ENCODE data around the gene NRAP. TPM values are rescaled to one million over a fixed set of nuclear protein-coding genes. Genes with fewer than 3 reads are reported as not detected.
A peak's percentile ranks its signal among the peaks of the same experiment; 100 is the strongest.

The NRAP gene
- total RNA-seq, 1 experiment from 2014 or later = 0.02 TPM

DNA sequence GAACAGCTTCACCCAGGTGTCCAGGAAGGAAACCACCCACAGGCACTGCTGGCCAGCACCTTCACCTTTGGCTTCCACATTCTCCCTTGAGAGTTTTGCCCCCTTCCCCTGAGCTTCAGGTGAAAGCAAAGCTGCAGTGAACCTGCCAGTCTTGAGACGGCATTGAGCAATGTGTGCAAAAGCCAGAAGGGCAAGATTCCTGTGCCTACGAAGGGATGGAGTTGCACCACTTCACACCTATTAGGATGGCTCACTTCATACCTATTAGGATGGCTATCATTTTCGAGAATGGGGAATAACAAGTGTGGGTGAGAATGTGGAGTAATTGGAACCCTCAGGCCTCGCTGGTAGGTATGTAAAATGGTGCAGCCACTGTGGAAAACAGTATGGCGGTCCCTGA, 103.8 kb downstream of the NRAP start:
- DNase-seq (ENCODE audit: low spot score) = no peak

DNA sequence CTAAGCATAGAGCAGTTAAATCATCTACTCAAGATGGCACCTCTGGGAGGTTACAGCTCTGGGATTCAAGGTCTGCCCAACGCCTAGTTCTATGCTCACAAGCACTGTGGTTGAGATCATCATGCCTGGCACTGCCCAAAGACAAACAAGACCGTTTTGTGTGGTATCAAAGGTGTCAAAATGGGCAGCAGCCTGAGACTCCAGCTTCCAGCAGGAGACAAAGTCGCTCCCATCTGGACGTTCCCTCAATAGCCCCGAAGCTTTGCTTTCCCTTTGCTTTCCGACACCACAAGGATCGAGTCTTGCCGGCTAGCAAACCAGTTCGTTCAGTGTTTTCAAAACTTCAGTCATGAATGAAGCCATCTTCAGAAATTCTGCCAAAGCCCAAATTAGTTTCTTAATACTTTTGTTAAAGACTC, 105.9 kb downstream of the NRAP start:
- DNase-seq (ENCODE audit: low spot score) = no peak

DNA sequence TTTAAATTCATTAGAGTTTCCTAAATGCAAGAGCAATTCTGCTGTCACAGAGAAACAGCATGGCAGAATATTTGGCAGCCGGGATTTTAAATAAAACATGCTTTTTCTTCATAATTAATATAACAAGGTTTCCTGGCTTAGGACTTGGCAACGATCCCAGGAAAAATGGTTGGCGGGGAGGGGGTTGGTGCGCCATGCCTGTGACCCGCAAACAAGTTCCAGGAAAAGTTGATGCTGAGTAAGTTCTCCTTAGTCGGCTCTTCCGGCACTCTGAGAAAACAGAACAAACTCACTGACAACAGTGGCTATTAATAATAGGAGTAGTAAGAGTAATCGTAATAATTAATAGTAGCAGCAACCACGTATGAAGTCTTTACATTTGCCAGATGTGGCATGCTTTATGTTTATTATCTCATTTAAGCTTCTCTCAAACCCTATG, 106.4 kb downstream of the NRAP start:
- no peak for DNase-seq (ENCODE audit: low spot score)

DNA sequence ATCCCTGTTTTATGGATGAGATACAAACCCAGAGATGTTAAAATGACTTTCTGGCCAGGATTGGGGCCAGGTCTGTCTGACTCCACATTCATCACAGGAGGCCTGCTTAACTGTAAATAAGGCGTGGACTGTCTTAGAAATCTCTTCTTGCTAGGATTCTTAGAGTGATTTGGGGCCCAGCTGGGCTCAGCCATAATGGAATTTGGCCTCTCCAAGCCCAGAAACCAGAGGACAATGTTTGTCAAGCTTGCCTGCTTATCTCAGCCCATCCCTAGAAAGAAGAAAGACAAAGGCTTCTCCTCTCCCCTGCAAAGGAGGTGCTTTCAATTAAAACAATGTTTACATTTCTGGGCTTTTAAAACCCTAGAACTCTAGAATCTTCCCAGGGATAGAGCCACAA, 108.1 kb downstream of the NRAP start:
- no peak for DNase-seq (ENCODE audit: low spot score)

DNA sequence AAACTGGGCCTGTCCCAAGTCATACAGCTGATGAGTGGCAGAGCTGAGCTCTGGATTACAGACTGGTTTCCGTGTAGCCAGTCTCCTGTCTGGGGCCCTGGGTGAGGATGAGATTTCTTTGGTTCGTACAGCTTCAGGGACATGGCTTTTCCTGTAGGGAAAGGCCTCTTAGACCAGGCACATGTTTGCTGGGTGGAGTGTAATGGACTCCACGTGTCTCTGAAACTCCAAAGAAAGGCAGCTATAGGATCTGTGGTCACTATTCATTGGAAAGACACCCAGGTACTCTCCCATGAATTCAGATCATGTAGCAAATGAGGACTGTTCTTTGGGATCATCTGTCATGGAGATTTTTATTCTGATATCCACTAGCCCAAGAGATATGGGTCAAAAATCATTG, 108.6 kb downstream of the NRAP start:
- DNase-seq (ENCODE audit: low spot score) = no peak

DNA sequence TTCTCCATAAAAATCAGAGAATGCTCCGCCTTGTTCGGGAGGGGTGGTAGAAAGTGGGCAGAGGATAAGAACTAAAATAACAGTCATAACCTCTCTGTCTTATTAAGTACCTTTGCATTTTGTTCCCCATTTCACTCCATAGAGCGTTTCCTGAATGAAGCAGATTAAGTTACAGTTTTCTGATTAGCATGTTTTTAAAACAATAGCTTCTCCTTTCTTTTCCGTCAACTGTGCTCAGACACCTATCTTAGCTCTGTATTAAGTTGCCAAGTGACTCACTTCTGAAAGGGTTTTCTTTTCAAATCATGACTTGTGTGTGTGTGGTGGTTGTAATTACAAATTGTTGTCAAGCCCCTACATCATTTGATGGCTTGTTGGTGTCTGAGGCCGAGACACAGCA, 109.6 kb downstream of the NRAP start:
- DNase-seq (ENCODE audit: low spot score) = no peak

DNA sequence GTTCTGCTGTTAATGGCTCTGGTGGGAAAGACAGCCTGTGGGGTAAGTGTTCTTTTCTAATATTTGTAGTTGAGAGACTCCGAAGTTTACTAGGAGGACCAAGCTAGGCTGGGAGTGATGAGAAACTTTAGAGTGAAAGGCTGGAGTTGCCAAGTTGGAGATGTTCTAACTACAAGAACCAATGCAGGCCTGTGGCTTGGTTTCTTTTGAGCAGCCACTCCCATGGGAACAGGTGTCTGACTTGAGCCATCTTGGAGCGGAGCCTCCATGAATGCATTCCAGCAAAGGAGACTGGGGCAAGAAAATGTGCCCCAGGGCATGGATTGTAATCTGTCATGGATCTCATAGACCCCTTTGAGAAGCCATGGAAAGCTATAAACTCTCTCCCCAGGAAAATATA, 110.7 kb downstream of the NRAP start:
- DNase-seq (ENCODE audit: low spot score) = no peak

DNA sequence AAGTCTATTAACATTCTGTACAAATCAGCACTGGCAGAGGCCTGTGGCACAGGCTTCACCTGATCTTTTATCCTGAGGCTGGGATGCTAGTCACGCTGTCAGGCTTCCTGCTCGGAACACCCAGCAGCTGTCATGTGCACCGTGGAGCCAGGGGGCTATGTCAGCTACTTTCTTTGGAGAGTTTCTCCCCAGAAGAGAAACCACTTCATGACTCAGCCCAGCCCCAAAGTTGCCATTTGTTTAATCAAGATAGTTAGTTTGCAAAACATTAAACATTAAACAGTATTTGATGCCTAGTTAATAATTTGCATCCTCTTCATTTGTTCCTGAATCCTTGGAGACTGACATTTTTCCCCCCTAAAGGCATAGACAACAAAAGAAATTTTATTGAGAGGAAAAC, 111.1 kb downstream of the NRAP start, which contains the start of gene HABP2:
TSS of gene HABP2 (plus strand) at position 353 of the 400 bp plus-strand sequence. CDS start 69 bp downstream, outside the sequence.
- DNase-seq (ENCODE audit: low spot score) = no peak

DNA sequence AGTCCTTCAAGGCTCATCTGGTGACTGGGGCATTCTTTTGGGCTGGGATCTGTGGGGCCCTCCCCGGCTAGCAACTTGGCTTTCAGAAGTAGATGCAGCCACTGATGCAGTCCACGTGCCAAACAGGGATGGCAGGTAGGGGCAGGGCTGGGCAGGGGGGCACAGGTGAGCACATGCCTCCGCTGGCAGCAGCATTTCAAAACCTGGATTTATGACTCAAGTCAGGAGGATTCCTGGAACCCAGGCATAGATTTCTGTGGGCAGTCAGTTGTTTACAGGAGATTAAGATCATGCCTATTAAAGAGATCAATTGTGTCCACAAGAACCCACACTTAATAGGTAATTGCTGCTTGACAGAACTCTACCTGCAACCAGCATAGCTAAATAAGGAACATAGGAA, 111.8 kb downstream of the NRAP start:
- DNase-seq (ENCODE audit: low spot score) = no peak

DNA sequence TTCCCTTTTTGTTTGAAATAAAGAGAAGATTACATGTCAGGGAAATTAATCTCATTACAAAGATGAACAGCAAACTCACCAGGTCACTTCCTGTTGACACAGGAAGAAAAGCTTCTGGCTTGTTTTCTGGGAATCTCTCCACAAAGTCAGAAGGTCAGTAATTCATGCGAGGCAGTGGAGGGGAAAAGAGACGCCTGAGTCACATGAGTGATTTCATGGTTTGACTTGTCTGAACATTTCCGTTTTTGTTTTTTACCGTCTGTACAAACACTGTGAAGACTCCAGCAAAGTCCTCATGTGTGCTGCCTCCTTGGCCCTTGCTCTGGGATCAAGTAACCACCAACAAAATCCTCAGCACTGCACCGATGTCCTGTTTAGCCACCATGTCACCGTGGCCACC, 113.5 kb downstream of the NRAP start:
- no peak for DNase-seq (ENCODE audit: low spot score)

DNA sequence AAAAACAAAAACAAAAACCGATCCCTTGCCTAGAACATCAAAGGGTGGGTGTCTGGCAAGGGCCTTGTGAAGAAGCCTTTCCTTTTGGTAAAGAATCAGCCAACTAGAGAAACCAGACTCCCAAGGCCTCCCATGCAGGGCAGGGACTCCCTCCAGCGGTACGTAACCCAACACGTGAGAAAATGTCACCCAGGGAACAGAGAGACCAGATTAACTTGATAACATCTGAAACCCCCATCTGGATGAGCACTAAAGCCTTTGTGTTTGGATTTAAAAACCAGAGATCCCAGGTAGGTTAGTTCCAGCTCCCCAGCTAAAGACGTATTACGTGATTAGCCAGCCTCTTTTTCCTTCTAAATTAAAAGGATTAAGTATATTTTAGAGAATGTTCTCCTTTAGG, 114.0 kb downstream of the NRAP start:
- DNase-seq (ENCODE audit: low spot score) = no peak

DNA sequence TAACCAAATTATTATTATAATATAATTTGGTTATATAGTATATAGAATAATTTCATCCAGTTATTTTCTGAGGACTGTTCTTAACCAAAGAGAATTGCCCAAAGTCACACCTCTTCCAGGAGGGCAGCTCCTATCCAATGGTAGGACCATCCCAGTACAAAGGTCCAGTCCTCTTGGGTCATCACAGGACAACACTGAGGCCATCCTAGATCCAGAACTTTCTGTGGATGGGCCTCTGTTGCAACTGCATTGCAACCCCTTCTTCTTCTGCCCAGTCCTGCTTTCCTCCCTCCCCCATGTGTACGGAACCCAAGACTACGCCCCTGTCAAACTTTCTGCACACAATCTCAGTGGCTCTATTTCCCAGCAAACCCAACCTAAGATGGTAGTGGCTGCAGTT, 116.4 kb downstream of the NRAP start:
- no peak for DNase-seq (ENCODE audit: low spot score)

DNA sequence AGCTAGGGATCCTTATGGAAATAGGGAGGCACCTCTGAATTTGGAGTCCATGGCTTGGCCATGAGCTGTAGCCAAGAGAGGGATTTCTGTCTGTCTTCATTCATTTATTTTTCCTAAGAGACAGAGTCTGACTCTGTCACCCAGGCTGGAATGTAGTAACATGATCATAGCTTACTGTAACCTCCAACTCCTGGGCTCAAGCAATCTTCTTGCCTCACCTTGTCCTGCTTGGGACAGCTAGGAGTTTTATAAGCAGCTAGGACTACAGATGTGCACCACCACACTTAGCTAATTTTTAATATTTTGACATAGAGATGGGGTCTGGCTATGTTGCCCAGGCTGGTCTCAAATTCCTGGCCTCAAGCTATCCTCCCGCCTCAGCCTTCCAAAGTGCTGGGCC, 119.4 kb downstream of the NRAP start:
- DNase-seq (ENCODE audit: low spot score) = no peak

DNA sequence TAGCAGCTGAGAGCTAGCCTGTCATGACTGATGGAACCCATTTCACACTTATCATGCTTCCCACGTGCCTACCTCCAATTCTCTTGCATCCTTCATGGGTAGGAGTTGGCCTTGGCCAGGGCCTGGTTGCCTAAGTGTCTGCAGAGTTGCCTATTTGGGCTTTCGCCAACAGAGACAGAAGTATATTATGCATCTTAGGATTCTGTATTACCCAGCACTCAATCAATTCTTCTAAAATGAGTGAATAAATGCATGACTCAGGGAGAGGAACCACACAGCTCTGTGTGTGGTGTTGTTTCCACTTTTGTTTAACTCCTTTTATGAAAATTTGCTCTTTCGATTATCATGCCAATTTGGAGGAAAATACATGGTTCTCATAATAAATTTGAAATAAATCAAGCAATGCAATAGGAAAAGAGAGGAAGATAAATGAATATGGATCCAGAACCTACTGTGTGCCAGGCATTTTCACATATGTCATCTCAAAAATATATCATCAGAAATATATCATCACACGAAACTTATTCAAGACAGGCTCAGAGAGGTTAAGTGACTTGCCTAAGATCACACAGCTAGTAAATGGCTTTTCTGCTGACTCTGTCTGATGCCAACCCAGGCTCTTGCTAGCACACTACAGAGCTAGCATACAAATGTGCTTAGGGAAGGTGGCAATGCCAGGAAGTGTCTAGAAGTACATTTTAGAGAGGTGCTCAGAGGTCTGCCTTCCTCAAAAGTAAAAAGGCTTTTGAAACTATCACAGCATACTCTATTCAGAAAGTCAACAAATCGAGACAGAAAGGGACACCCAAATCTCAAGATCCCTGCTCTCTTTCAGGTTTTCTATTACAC, 120.5 kb downstream of the NRAP start:
- DNase-seq (ENCODE audit: low spot score) = no peak

DNA sequence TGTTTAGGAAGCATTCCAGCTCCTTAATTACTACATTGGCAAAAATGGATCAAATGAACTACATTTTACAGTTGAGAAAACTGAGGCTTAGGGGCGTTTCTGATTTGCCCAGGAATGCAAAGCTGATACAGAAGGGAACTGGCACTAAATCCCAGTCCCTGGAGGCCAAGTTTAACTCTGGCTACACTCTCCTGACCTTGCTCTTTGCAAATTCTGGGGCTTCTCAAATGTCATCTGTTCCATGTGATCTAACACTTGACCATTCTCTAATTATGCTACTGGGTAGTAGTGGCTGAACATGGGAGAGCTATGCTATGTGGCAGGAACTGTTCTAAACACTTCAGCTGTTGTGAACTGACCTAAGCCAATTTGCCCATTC, 122.3 kb downstream of the NRAP start:
- no peak for DNase-seq (ENCODE audit: low spot score)

DNA sequence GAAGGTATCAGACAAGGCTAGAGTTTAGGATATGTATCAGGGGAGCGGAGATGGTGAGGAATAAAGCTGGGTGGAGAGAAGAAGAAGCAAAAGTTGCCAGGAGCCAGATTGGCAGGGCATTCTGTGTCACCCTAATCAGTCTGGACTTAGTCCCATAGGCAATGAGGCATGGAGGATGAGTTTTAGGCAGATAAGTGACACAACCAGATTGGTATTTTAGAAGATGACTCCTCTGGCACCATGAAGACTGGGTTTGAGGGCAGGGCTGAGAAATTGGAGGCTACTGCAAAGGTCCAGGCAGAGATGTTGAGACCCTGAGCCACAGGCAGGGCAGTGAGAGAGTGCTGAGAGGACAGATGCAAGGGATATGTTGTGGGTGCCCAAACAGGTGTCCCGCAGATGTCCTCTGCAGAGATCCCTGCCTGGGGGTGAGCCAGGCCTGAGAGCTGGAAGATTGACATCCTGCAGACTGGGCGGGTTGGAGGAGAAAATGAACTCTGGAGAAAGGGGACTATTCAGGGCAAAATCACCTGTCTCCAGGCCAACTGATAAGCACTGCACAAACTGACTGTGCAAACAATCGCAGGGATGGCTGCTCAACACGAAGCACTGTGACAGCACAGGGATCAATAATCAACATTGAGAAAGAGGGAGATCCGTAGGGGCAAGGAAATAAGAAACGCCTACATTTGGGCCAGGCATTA, 122.8 kb downstream of the NRAP start:
- DNase-seq (ENCODE audit: low spot score) = no peak

DNA sequence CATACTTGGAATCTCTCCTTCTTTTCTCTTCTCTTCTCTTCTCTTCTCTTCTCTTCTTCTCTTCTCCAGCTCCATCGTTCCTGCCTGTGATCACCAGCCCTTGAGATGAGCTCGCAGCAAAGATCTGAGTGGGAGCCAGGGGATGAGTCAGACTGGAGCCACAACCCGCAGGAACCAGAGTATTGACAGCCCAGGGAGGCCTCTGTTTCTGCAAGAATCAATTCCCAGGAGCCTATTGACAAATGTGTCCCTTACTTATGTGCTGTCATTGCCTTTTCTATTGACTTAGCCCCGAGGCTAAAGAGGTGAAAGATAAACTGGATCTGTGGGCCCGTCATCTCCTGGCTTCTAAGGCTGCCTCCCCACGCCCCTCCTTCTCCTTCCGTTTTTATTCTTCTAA, 124.1 kb downstream of the NRAP start:
- DNase-seq (ENCODE audit: low spot score) = peak; percentile 22

Other genes starting within 250 kb of the NRAP start
- gene HABP2, start 111.0 kb downstream of the NRAP start, total RNA-seq (2014; rRNA removed; shearing (Covaris generic)) = not detected in 2 replicates
- 56.8 and 59.5 TPM in 2 replicates for gene CASP7, start 15.9 kb upstream of the NRAP start, total RNA-seq (2014; rRNA removed; shearing (Covaris generic))
- gene PLEKHS1, start 87.6 kb upstream of the NRAP start, total RNA-seq (2014; rRNA removed; shearing (Covaris generic)) = 0.80 and 1.5 TPM in 2 replicates
- gene DCLRE1A, start 190.0 kb upstream of the NRAP start, total RNA-seq (2014; rRNA removed; shearing (Covaris generic)) = 10.2 and 14.7 TPM in 2 replicates
- gene NHLRC2, start 190.6 kb upstream of the NRAP start, total RNA-seq (2014; rRNA removed; shearing (Covaris generic)) = 7.6 and 10.2 TPM in 2 replicates